ENCODE results near the gene SYT1.

The SYT1 gene

DNA sequence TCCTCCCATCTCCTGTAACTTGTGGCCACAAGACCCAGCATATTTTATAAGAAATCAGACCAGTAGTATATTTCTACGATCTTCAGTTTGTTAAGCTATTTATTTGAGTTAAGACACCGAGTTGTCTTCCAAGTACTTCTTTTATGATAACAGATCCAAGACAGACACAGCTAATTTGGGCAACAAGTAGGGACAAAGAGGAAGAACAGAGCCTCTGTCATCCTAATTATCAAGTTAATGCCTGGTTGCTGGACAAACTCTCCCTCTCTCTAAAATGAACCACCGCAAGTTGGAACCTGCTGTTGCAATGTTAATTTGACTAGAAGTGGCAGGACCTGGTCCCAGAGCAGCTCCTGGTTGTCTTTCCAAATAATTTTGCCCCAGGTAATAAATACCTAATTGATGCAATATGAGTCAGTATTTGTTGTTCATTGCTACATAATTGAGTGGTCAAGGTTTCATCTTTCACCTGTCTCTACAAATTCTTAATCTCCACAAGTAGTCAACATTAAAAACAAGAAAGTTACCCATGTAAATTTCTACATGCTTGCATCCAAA is 502.5 kb downstream of the SYT1 start:
- DNase-seq: no peak

DNA sequence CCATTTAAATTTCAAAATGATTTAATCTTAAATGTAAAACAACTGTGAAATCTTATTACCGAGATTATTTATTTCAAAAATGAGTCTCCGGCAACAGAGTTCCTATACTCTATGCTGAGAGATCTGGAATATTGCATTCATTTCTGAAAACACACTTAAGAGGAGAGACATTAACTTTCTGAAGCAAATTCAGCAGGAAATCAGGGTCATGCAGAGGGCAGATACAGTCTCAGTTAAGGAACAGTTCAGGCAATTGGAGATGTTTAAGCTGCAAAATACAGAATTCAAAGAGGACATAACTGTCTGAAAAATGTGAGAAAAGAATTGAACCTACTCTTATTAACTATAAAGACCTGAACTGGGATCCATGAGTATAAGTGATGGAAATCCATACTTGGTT is 505.4 kb downstream of the SYT1 start:
- DNase-seq: no peak

DNA sequence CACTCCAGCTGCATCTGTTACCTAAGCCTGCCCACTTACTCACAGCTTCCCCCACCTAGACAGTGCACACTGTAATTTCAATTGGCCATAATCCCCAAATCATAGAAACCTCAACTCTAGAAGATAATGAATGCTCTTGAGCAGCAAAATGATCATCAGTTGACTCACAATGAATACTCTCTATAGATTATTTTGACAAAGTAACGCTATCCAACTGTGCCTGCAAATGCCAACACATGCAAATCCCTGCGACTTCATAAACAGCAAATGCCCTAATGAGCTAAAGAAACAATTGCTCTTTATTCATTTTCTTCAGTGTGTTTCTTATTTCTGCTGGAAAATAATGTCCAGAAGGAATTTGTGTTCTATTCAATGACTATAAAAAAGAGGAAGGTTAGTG is 506.7 kb downstream of the SYT1 start:
- no peak for DNase-seq

DNA sequence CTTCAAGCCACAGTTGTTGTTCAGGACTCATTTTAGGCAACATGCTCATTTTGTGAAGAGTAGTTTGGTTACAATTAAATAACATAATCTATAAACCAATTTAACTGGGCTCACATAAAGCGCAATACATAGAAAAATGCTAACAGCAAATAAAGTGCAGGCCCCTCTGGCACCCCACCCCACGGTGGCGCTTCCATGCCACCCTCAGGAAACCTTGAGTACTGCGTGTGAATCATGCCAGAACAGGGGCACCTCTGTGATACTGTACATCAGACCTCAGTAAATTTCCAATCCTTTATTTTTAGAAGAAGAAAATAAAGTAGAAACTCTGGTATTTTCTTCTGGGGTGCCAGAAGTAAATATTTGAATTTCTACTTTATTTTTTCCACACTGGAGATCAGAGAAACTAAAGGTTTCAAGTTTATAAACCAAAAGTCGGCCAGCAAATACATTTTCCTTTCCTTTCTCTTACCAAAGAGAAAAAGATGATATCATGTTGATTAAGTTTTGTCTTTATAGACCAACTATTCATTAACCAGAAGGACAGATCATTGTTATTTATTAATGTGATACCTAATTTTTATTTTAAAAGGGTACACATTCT is 509.4 kb downstream of the SYT1 start:
- no peak for DNase-seq

DNA sequence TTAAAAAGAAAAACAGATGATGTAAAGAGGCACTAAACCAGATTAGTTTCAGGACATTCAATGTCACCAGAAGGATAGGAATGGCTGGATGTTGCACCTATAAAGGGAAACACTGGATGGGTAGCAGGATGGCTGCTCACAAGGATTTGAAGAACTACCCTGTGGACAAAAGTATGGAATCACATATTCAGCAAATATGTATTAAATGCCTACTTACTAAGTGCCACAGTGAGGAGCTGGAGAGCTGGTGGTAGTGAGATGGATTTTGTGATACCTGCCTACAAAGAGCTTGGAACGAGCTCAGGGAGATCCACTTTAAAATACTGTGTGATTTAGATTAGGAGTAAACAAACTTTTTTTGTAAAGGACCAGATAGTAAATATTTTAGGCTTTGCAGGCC is 510.0 kb downstream of the SYT1 start:
- DNase-seq: no peak

DNA sequence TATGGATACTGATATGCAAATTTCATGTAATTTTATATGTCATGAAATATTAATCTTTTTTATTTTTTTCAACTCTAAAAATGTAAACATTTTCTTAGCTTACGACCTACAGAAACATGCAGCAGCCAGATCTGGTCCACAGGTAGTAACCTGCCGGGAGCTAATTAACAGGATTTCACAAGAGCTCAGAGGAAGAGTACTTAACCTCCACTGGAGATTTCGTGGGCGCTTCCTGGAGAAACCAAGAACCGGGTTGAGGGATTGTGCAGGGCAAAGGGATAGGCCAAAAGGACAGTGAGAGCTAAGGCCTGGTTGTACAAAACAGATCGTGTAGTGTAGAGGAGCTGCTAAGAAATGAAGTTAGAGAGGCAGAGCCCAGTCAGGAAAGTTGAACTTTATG is 510.5 kb downstream of the SYT1 start:
- no peak for DNase-seq

DNA sequence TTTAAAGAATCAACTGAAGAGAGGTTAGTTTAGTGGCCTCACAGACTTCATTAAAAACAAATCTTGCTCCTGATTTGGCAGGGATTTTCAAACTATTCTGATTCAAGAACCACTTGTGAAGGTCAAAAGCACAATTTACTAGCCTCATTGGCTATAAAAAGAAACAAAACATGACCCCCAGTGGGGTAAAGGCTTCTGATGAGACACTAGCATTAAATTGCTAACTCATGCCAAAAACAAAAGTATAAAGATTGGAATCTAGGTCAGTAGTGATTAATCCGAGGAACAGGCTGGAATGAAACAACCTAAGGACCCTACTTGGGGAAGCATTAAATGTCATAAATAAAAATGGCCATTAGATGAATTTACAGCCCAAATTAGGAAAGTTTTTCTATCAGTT is 513.9 kb downstream of the SYT1 start:
- DNase-seq: no peak

DNA sequence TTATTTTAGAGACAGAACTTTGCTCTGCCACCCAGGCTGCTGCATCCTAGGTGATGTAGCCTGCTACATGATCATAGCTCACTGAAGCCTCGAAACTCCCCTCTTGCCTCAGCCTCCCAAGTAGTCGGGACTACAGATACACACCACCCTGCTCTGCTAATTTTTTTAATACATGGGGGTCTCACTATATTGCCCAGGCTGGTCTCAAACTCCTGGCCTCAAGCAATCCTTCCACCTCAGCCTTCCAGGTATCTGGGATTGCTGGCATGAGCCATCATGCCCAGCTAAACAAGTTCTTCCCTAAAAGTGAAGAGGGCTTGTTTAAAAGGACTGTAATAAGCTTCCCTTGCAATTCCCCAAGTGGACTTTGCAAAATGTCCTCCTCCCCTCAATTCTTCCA is 515.8 kb downstream of the SYT1 start:
- no peak for DNase-seq

DNA sequence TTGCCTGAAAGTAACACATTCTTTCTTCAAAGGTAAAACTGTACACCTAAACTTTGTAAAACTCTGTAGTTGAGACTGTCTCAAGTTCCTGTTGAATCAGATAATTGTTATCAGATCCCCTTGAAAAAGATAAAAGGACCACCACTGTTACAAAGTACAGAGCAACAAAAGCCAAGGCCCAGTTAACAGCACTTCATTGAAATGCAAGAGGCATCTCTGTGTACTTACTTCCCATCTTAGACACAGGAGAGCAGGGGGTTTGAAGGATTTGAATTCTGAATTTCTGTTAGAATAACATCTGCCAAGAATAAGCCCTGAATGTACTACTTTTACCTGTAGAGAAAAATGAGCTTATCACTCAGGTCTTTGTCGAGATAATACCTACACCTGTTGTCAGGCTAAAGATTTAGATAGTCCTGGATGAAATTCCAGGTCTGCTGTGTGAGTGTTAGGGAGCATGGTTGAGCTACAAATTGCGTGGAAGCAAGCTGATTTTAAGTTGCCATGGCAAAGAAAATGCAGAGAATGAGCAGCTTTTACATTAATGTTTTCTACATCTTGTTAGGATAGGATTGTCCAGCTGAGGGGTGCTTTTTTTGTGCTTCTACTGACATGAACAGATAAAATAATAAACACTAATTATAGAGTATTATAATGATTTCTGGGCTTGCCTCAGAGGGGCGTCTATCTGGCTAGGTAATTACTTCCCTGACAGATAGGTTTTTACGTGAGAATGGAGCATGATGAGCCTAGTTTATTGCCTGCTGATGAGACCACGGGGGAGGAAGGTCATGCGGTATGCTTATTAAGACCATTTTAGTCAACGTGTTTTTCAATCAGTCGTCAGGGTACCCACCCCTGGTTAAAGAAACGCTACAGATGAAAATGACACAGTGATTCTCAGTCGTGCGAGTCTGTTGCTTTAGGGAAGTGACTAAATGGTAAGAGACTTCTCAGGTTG is 517.0 kb downstream of the SYT1 start:
- no peak for DNase-seq

DNA sequence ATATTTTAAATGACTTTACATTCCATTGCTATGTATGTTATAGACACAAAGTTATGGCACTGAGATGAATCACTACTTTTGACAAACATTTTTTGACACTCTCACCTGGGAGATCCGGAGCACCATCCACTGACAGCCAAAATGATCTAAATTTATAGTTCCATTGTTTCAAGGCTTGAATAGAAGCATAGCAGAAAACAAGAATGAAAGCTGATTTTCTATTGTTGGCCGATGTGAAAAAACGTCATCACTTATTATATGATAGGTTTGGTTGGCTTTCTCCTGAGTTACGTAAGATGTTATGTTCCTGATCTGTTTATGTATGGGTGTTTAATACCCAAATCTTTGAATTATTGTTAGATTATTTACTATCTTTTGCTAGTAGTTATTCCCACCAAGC is 520.0 kb downstream of the SYT1 start:
- no peak for DNase-seq

DNA sequence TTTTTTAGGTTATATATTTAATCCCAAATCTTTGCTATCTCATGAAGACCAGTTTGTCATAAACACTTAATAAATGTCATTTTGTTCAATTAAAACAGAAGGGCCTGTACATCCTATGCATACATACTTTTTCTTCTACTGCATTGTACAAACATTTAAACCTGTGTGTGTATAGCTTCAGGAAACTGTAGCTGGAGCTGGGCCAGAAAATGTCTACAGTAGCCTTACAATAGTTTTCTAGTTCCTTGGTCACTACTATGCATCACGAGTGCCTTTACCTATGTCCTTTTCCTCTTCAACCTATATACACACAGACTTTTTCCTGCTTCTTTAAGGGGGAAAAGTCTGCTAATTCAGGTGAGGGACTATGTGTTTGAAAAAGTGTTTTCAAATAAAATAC is 523.4 kb downstream of the SYT1 start:
- no peak for DNase-seq

DNA sequence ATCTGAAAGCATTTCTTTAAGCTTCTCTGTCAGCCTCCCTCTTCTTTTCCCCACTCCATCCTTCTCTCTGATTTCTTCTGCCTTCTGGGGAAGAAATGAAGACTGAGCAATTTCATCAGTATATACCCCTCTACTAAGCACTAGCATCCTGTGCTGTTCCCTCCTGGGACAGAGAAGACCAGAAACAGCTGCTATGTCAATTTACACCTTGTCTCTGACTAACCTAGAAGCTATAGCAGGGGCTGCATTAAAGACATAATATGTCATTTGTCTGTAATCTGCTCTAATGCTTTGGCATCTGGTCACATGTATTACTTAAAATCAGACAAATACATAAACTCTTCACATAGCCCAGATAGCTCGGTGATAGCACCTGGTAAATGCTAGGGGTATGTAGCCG is 529.3 kb downstream of the SYT1 start:
- DNase-seq: no peak

DNA sequence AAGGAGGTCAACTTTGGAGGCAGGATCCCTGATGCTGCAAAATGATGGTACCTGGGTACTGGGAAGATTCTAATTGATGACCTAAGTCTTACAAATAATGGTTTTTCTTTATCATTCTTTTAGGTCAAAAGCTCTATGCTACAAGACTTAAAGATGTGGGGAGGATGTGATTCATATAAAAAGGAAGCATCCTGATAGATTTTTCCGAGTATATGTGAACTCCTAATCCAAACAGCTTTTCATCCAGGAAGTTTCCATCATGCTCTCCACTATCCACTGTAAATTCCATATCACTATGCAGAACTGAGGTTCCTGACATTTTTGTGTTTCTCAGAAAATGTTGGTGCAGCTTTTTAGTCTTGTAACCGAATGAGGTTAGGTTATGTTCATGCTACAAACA is 533.0 kb downstream of the SYT1 start:
- DNase-seq: no peak

DNA sequence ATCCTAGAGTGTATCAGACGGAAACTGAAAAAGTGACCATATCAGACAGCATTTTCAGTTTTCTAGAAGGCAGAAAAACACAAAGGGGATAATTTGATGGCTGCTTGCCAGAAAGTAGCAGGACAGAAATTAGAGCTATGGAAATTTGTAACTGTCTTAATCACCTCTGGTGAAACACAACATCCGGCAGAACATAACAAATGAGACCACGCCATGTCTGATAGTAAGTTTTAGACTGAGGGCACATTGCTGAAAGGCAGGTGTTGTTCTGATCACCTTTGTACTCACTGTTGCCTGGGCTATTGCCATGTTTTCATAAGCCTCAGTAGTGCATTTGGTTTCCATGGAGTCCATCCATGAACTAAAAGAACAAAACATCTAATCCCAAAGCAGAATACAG is 535.9 kb downstream of the SYT1 start:
- no peak for DNase-seq

DNA sequence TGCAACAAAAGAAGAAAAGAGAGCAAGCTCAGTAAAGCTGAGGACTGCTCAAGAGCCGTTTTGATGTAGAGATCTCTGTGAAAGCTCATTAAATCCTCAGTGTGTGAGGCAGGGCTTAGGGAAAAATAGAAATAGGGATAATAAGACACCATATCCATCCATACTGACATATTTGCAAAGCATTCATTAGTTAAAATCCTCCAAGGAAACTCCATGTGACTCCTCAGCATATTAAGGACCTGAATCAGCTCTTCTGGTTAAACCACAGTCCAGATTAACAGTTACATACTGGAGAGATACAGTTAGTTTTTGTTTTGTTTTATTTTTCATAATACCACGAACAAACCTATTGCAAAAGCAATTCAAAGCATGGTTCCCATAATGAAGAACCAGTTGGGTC is 538.0 kb downstream of the SYT1 start:
- DNase-seq: no peak

DNA sequence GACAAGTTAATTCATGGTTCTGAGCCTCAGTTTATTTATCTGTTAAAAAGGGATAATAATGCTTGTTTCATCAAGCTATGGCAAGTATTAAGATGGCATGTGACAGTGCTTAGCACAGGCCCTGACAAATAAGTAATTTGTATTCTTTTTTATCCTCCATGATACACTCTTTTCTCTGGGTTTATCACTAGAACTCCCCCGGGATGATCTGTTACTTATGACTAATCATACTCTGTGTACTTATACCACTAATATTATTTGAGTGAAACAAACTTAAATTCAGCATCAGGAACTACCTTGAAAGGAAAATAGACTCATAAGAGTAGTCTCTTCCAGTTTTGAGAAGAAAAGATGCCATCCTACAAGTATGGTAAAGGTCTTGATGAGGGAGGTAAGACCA is 542.4 kb downstream of the SYT1 start:
- DNase-seq: no peak

DNA sequence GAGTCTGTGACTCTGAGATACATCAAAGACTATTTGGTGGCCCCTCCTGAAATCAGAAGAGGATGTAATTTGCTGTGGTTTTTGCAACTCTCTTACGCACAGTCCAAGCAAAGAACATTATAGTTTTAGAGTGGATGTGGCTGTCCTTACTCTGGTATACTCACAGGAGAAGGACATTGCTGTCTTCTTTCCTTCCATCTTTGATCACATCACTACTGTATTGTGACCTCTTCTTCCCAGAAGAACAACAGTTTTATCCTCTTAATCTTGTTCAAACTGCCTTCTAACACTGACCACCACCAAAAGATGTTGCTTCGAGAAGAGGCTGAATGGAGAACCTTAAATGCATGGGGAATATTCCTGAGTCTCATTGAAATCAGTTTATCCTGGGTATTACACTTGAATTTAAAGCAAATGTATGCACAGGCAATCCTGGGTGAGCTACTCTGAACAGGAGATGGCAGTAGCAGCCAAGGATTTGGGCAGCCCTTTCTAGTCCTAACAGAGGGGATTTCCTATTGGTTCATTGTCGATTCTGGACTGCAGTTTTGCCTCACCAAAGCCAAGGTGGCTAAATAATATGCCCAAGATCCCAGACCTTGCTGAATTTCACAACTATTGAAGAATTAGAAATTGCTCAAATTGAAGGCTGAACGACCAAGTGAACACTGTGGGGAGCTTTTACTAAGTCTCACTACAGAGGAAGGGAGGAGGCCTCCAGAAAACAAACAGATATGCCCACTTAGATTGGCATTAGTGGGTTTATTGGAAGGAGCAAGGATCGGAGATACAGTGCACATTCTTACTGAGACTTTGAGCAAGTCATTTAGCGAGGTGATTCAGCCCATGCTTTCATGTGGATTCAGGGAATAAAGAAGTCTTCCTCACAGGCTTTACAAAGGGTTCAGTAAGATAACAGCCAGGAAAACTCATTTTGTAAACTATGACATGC is 543.4 kb downstream of the SYT1 start:
- DNase-seq: no peak

DNA sequence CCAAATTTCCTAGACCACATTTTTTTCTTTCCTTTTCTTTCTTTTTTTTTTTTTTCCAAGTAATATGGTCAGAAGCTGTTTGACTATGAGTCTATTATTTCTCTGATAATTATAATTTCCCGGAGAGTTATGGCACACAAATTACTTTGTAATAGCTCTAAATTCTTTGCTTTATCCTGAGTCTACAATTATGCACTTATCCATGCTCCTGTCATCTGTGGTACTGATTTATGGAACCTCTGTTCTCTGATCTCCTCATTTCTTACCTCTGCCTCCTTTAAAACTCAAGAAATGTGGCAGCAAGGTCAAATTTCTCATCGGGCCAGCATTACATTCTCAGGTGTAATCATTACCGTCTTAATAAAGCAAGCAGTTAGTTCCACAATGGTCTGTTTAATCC is 544.1 kb downstream of the SYT1 start:
- DNase-seq: no peak

DNA sequence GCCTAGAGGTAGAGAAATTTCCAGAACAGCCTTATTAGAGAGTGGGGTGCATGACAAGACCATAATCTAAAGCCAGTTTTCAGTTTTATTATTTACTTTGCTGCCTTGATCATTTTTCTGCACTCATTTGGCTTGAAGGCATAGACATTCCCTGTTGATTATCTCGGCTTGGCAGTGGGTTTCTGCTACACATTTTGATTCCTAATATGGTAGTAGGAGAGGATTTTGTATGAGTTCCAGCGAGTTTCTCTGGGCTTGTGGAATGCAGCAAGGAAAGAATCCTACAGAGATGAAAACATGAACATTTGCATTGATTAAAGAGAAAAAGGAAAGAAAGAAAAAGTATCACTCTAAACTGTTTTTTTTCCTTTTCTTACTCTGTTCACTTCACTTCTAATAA is 545.0 kb downstream of the SYT1 start:
- no peak for DNase-seq

DNA sequence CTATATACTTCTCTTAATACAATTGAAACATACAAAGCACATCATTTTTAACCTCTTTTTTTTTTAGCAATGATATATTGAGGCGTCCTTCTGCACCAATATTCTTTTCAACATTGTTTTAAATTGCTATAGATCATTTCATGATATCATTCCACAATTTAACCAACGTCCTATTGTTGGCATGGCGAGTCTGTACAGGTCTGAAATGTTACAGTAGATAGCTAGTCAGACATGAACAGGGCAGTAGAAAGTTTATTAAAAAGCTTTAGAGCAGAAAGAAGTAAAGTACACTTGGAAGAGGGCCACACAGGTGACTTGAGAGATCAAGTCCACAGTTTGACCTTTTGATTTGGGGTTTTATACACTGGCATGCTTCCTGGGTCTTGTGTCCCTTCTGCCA is 547.2 kb downstream of the SYT1 start:
- no peak for DNase-seq

DNA sequence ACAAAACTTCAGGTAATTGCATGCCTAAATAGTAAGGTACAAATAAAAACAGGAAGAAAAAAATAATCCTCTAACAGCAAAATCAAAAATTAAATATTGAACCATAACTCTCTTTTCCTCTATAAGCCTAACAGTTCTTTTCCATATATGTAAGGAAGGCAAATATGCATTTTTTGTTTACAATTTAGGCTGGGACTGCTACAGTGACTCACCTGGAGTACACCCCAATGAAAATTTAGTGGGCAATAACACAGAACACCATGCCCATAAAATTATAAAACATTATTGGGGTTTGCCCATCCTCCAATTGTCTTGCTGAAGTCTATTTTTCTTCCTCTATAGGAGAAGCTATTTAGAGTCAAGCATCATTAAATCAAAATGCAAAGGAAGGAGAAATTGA is 549.2 kb downstream of the SYT1 start:
- DNase-seq: no peak

DNA sequence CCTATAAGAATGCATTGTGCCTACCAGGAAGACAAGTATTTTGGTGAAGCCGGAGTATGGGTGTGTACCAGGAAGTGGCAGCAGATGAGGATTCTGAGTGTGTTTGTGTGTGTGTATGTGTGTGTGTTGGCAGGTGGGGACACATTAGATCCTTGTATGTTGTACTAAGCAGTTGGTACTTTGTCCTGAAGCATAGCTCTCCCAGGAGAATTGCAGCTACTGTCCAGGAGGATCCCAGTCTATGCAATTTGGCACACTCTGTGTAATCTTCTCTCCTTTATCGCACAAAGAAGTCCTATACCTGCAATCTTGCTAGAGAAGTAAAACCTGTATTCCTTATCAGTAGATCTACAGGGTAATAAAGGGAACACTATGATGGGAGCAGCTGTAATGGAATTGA is 549.7 kb downstream of the SYT1 start:
- DNase-seq: no peak

DNA sequence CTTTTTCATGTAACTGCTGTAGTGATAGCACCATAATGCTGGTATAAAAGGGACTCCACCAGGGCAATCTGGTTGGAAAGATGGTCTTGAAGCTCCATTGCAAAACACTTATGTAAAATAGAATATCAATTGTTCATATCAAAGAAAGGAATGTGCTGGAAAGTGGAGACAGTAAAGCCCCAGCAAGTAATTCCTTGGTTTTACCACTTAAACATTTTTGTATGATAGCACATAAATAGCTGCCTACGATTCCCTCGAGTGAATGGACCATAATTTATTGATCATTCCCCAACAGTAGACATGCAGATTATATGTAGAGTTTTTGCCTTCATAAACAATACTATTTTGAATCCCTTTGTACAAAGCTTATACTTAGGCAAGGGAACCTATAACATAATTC is 550.7 kb downstream of the SYT1 start:
- DNase-seq: no peak

Data from activated naive CD4-positive, alpha-beta T cell treated with anti-CD3 and anti-CD28 coated beads, Interleukin-2, amount 50 U/mL, for 16 hours (primary cell).